SK-N-MC (cell line): ENCODE results near the gene RAB10.

ENCODE experiments used
- EZH2 ChIP-seq: fragments of 200-600 bp; sonication (generic); IDR thresholded peaks from one replicate; pipeline ENCODE4 v1.6.1; 2017; ENCODE audit warnings: antibody characterized with exemption
- FOXP2 ChIP-seq: optimal IDR thresholded peaks from 2 replicates; pipeline ENCODE3; 2011; ENCODE audit warnings: mild to moderate bottlenecking, moderate library complexity; ENCODE audit not compliant: insufficient read depth; ENCODE audit errors: extremely low read length, control extremely low read depth
- POLR2AphosphoS5 ChIP-seq: IDR thresholded peaks from 2 replicates; pipeline ENCODE4 v1.6.1; 2012; ENCODE audit warnings: mild to moderate bottlenecking, low read depth, low read length, borderline replicate concordance

DNA sequence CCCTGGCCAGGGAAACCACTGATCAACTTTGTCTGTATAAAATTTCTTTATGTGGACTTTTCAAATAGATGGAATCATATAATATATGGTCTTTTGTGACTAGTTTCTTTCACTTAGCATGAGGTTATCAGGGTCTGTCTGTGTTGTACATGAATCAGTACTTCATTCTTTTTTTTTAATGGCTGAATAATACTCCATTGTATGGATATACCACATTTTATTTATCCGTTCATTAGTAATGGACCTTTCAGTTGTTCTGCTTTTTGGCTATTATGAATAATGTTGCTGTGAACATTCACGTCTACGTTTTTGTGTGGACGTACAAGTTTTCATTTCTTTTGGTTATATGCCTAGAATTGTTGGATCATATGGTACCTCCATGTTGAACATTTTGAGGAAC is 69.9 kb downstream of the RAB10 start:
- no peak for TF ChIP-seq EZH2
- no peak for TF ChIP-seq POLR2AphosphoS5
- TF ChIP-seq FOXP2: no peak
